ENCODE data around the gene RAVER1. TPM values are rescaled to one million over a fixed set of nuclear protein-coding genes. Genes with fewer than 3 reads are reported as not detected.

Gene RAVER1
- total and polyA plus RNA-seq, 2 of the 13 experiments (the other 11 are each of a cell fraction or from before 2014, with no cell fraction given), result 3.6 to 7.9 TPM

GRCh38 chr19:10269333-10270179, 63.8 kb downstream of the RAVER1 start (continued):
- TF ChIP-seq KIAA2018 (CRISPR knock-in tag; IDR thresholded peaks at IDR 0.05; ENCODE audit: borderline replicate concordance) (no peak), ZNF816 (CRISPR knock-in tag; IDR thresholded peaks at IDR 0.05; ENCODE audit: borderline replicate concordance) (0 out of 2 replicates have a peak, but pooled peaks have one; percentile 38), CHD2 (IDR thresholded peaks at IDR 0.05; ENCODE audit: low read depth, low read length) (no peak), MTA3 (CRISPR knock-in tag; IDR thresholded peaks at IDR 0.05) (no peak), ZNF260 (CRISPR knock-in tag; IDR thresholded peaks at IDR 0.05; ENCODE audit: borderline replicate concordance, low read depth) (no peak), SIX4 (CRISPR knock-in tag; IDR thresholded peaks at IDR 0.05) (no peak), ZNF570 (CRISPR knock-in tag; IDR thresholded peaks at IDR 0.05; ENCODE audit: borderline replicate concordance) (no peak), ZNF879 (CRISPR knock-in tag; IDR thresholded peaks at IDR 0.05) (no peak), CBX2 (IDR thresholded peaks at IDR 0.05; ENCODE audit: low read depth, low read length) (no peak), CBX2 (CRISPR knock-in tag; IDR thresholded peaks at IDR 0.05; ENCODE audit: low read depth) (no peak), IRF2 (CRISPR knock-in tag; IDR thresholded peaks at IDR 0.05) (peak; percentile 76), ZNF263 (CRISPR knock-in tag; IDR thresholded peaks at IDR 0.05) (no peak), HNRNPUL1 (IDR thresholded peaks at IDR 0.05; ENCODE audit: low read depth, low read length) (no peak), BCL6 (CRISPR knock-in tag; IDR thresholded peaks at IDR 0.05) (0 out of 2 replicates have a peak, but pooled peaks have one; percentile 20), GTF2F1 (IDR thresholded peaks at IDR 0.05; ENCODE audit: low read length) (no peak), GATA4 (IDR thresholded peaks at IDR 0.05; ENCODE audit: borderline replicate concordance, low read depth) (no peak), SALL1 (CRISPR knock-in tag; IDR thresholded peaks at IDR 0.05) (peak; percentile 35; the same call in 1 of the 2 replicates), ZNF576 (CRISPR knock-in tag; IDR thresholded peaks at IDR 0.05) (no peak), KMT2A (CRISPR knock-in tag; IDR thresholded peaks at IDR 0.05) (no peak), ZNF225 (CRISPR knock-in tag; IDR thresholded peaks at IDR 0.05) (no peak)
- TF ChIP-seq, protein P1, sequence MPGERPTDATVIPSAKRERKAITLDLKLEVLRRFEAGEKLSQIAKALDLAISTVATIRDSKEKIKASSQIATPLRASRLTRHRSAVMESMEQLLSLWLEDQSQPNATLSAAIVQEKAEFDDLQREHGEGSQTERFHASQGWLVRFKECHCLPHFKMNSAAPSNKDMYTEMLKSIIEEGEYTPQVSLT (CRISPR knock-in tag; IDR thresholded peaks at IDR 0.05; ENCODE audit: borderline replicate concordance, low read depth), result no peak

All from HepG2 (cell line).